ENCODE data around the gene AARS2.

DNA sequence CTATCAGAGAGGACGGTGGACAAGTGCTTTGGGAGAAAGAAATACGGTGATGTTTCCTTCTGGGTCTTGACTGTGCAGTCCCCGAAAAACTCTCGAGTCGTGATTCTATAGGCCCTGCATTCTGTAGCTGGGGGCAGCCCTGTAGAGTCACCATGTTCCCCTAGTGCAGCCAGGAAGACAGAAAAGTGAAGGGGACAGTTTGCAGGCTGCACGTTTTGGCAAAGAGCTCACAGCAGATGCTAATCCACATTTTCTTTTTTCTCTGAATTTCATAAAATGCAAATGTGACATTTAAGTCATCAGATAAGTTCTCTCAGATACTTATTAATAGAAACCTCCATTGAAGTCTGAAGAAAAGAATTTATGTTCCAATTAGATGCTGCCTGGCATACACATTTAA, 48.8 kb upstream of the AARS2 start:
- TF ChIP-seq, protein P1, sequence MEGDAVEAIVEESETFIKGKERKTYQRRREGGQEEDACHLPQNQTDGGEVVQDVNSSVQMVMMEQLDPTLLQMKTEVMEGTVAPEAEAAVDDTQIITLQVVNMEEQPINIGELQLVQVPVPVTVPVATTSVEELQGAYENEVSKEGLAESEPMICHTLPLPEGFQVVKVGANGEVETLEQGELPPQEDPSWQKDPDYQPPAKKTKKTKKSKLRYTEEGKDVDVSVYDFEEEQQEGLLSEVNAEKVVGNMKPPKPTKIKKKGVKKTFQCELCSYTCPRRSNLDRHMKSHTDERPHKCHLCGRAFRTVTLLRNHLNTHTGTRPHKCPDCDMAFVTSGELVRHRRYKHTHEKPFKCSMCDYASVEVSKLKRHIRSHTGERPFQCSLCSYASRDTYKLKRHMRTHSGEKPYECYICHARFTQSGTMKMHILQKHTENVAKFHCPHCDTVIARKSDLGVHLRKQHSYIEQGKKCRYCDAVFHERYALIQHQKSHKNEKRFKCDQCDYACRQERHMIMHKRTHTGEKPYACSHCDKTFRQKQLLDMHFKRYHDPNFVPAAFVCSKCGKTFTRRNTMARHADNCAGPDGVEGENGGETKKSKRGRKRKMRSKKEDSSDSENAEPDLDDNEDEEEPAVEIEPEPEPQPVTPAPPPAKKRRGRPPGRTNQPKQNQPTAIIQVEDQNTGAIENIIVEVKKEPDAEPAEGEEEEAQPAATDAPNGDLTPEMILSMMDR (IDR thresholded peaks at IDR 0.05; ENCODE audit: low read depth, low read length, poor library complexity, severe bottlenecking), result no peak
- no peak for TF ChIP-seq EZH2phosphoT487 (IDR thresholded peaks at IDR 0.05; ENCODE audit: borderline replicate concordance, low read length)
